GM21825 (cell line): ENCODE measurements around the gene BLVRB.
"Not testable (repeated sequence)": the region's sequence is repeated elsewhere in the genome, so short reads cannot be mapped to it uniquely, and the experiment has no call there.

Experiments used
- ATAC-seq: cut with Tn5 transposase; IDR thresholded peaks from one replicate; pipeline ENCODE4 v1.9.1; 2021; ENCODE audit warnings: mild to moderate bottlenecking, moderate library complexity; ENCODE audit not compliant: unreplicated experiment

The BLVRB gene

DNA sequence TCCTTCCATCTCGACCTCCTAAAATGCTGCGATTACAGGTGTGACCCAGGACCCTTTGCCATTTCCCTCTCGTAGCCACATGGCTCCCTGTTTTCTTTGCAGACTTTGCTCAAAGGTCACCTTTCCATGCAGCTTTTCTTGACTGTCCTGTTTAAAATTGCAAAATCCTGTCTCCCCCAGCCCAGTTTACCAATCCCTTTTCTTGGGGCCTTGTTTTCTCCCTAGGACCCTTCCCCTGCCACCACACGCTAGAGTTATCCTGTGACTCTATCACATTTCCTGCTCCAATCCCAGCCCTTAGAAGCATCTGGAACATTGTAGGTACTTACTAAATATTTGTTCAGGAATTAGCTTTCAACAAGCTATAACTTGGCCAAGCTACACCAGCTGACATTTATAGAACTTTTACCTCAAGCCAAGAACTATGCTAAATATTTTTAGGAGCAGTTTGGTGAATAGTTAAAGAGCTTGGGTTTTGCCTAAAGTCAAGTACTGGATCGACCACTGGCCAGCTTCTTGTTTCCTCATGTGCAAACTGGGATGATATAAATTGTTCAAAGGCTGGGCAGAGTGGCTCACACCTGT lies 12.3 kb downstream of the BLVRB start:
- no peak for ATAC-seq

GRCh38 chr19:40452016-40452415 lies 13.5 kb downstream of the BLVRB start:
- no peak for ATAC-seq

GRCh38 chr19:40450664-40451063 lies 14.9 kb downstream of the BLVRB start:
- ATAC-seq, result no peak

DNA sequence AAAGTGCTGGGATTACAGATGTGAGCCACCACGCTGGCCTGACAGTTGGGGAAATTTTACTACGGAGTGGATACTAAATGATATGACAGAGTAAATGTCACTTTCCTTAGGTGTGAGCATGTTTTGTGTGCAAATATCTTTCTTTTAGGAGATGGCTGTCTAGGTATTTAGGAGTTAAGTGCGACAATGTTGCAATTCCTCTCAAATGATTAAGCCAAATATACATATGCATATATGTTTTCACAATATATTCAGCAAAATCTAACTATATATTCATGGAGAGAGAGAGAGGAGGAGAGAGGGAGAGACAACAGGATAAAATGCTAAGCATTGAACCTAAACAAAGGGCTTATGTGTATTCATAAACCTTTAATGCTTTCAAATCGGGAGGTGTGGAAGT lies 16.0 kb downstream of the BLVRB start:
- no peak for ATAC-seq

DNA sequence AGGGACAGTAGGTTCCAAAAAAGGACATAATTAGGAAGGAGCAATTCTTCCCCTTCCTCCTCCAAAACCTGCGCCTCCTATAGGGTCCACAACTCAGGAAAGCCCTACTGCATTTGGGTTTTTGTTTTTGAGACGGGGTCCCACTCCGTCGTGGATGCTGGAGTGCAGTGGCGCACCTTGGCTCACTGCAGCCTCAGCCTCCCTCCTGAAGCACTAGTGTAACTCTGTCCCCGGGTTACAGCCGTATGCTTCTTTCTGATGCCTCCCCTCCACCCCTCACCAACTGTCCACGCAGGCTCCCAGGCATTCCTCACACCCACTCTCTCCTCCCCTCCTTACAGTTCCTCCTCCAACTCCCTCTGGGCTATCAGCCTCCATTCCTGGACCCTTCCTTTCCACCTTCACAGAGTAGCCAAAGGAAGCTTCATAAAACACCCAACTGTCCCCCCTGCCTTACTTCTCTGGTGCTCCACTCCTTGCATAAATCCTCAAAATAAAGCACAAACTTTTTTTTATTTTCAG lies 19.2 kb downstream of the BLVRB start:
- ATAC-seq, result no peak

DNA sequence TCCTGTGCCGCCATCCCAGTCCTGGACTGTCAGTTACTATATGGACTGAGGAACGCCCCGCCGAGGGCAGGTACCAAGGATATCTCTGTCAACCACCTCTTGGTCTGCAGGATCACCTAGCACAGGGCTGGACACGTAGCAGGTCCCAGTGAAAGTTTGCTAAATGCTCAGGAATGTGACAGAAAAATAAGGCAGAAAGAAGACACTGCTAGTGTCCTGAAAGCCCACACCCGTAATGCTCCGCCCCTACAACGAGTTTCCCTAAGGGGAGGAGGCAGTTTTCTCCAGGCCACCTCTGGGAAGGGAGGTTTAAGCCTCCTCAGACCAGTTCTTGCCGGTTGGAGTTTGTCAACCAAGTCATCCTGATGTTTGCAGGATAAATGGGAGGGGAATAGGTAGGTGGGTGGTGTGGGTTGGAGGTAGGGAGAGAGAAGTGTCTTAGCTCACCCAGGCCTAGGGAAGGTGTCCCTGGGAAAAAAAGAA lies 19.7 kb downstream of the BLVRB start:
- ATAC-seq, result no peak

GRCh38 chr19:40444825-40445312 lies 20.7 kb downstream of the BLVRB start:
- no peak for ATAC-seq

GRCh38 chr19:40444000-40444824 lies 21.3 kb downstream of the BLVRB start, which contains the start of gene SERTAD3:
Gene SERTAD3 (minus strand): TSS chr19:40444335. CDS start chr19:40442080, 2,255 bp downstream.
- peak; percentile 56 for ATAC-seq

GRCh38 chr19:40443131-40443999 lies 22.2 kb downstream of the BLVRB start:
- peak; percentile 64 for ATAC-seq

- ATAC-seq, result no peak
Measured at GRCh38 chr19:40442328-40443130, 23.0 kb downstream of the BLVRB start.

DNA sequence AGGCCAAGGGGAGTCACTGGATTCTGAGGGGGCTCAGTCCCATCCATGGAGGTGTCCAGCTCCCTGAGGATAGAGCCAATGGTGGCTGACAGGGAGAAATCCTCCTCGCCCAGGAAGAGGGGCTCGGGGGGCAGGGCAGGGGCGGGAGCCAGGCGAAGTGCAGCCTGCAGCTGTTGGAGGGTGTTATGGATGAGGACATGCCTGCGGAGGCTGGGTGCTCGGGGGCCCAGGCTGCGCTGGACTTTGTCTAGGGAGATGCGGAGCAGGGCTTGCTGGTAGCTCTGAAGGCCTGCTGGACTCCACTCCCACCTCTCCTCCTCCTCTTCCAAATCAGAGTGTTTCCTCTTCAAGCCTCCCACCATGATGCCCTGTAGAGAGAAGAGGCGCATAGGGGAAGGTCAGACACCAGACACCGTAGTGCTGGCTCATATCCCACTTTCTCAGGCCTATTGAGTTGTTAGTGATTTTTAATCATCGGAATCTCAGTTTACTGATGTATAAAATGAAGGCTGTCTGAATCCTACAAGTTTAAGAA lies 23.8 kb downstream of the BLVRB start:
- ATAC-seq, result no peak

DNA sequence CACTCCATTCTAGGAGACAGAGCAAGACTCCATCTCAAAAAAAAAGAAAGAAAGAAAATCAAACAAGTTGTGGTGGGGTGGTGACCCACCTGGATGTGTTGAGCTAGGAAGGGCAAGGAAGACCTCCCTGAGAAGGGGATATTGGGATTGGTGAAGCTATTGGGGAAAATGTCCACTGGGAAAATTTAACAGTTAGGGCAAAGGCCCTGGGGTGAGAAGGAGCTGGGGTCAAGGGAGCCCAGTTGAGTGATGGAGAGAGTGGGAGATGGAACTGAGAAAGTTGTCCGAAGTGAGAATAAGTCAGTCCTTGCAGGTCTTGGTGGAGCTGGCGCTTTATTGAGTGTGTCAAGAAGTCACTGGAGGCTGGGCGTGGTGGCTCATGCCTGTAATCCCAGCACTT lies 27.3 kb downstream of the BLVRB start:
- no peak for ATAC-seq

DNA sequence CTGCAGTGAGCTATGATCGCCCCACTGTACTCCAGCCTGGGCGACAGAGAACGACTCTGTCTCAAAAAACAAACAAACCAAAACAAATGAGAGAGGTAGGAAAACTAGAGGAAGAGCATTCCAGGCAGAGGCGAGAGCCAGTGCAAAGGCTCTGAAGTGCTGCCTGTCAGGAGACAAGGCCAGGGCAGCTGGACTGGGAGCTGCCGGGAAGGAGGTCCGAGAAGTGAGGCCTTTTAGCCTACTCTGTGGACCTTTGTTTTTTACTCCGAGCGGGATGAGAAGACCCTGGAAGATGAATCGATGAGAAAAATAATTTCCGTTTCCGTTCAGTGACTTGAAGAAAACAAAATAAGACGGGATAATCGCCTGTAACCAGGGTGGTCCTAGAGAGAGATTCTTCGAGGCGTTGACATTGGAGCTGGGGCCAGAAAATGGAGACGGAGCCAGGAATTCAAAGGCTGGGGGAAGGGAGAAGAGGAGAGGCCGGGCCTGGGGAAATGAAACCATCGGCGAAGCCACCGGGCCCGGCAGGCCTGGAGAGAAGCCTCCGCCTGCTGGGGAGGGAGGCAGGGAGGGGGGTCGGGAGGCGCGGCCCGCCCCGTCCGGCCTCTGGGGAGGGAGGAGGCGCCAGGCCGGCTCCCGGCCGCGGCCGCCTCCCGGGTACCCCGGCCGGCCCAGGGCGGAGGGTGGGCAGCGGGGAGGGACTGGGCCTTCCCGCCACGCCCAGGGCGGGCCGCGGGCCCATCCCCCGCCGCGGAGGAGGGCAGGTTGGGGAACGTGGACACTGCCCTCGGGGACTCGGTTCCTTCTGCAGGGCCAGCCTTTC lies 31.9 kb downstream of the BLVRB start:
- peak; percentile 48 for ATAC-seq

- ATAC-seq, result not testable (repeated sequence)
Measured at GRCh38 chr19:40432760-40433159, 32.8 kb downstream of the BLVRB start.

- ATAC-seq, result no peak
Measured at GRCh38 chr19:40431698-40432097, 33.8 kb downstream of the BLVRB start.

DNA sequence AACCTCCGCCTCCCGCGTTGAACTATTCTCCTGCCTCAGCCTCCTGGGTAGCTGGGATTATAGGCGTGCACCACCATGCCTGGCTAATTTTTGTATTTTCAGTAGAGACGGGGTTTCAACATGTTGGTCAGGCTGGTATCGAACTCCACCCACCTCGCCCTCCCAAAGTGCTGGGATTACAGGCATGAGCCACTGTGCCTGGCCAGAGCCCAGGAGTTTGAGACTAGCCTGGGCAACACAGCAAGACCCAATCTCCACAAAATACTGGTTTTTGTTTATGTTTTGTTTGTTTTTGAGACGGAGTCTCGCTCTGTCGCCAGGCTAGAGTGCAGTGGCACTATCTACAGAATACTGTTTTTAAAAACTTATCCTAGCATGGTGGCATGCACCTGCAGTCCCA lies 35.3 kb downstream of the BLVRB start:
- not testable (repeated sequence) for ATAC-seq

DNA sequence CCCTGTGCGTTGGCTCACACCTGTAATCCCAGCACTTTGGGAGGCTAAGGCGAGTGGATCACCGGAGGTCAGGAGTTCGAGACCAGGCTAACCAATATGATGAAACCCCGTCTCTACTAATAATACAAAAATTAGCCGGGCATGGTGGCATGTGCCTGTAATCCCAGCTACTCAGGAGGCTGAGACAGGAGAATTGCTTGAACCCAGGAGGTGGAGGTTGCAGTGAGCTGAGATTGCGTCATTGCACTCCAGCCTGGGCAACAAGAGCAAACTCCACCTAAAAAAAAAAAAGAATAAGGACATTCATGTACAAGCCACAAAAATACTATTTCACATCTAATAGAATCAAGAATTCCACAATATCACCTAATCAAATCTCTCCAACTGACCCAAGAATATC lies 37.3 kb downstream of the BLVRB start:
- not testable (repeated sequence) for ATAC-seq

DNA sequence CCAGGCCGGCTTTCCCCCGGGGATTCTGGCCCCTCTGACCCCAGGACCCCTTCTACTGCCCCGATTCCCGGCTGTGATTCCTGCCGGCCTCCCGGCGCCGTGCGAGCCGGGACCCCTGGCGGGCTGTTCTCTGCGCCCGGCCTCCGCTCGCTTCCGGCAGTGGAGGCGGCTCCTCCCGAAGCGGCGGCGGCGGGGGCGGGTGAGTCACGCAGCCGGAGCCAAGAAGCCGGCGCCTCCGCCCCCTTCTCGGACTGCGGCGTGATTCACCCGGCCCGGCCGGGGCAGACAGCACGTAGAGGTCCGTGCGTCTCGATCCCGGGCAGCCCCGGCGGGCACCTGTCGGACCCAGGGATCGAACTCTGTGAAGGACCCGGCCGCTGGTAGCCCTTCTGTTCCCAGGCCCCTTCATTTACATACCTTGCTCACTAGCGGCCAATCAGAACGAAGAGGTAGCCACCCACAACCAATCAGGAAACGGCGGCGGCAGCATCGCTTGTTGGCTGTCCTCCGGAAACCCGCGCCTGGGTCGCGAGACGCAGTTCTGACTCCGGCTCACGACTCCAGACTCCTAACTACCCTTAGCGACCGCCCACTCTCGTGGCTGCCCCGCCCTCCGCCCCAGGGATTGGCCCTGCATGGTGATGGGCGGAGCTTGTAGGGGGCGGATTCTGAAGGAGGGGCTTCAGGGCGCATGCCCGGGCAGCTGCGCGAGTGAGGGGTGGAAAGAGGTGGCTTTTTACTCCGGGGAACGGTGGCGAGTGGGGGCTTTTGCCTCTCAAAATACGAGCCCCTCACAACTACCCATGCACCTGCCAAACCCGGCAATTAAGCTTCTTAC lies 39.9 kb downstream of the BLVRB start, which contains the start of gene SERTAD1:
SERTAD1 (minus strand) TSS at position 543 of the 838 bp plus-strand sequence. CDS start 2,446 bp downstream, outside the sequence.
- peak; percentile 79 for ATAC-seq
